Fibroblast of peridontal ligament (primary cell): ENCODE results near the gene SH3GL2.

Experiments
- DNase-seq: peaks from one replicate; pipeline ENCODE4 v3.0.0-alpha.2; 2010; ENCODE audit errors: extremely low read depth

SH3GL2 gene

DNA sequence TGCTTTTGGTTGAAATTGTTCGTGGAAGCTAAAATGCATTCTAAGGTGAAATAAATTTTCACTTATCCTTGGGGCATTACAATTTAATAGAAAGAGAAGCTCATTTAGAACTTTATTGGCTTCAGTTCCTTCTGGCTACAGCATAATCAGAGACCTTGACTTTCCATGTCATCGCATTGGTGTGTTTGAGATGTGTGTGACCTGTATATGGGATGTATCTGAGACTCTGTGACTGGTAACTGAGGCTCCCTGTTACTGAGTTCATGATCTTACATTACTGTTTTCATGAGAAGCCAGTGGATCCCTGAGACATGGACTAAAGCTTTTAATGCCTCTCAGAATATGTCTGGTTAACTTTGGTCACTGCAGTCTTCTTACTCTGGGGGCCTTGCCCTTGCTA is 32.5 kb downstream of the SH3GL2 start:
- DNase-seq: no peak

DNA sequence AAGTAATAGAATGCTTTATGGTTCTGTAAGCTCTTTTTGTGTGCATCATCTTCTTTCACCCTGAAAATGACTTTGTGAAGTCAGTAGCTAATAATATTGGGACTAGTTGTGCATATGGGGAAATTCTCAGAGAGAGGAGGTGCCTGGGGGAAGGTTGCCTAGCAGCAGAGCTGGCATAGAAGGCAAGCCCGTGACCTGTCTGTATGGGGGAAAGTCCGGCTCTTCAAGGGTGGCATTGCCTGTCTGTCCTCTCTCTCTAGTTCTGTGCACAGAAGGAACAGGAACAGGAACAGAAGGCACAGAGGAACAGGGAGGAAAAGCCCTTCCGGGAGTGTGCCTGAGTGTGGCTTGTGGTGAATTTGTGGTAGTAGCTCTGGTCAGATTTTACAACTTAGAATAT is 33.1 kb downstream of the SH3GL2 start:
- no peak for DNase-seq

- DNase-seq: peak; percentile 90
Measured at GRCh38 chr9:17613758-17614157, 34.9 kb downstream of the SH3GL2 start.

DNA sequence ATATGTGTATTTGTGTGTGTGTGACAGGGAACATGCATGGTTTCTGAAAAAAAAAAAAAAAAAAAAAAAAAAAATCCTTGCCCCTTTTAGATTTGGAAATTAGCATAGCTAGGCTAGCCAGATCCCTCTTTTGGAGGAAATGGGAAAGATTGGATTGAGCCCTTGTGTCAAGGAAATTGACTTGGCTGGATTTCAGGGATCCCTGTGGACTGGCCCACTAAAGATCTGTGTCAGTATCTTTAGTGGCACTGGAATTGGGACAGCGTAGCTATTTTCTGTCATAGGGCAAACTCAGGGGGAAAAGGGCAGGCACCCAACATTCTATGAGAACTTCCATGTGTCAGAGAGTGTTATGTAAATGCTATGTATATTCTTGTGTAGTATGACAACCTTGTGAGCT is 35.4 kb downstream of the SH3GL2 start:
- DNase-seq: no peak

DNA sequence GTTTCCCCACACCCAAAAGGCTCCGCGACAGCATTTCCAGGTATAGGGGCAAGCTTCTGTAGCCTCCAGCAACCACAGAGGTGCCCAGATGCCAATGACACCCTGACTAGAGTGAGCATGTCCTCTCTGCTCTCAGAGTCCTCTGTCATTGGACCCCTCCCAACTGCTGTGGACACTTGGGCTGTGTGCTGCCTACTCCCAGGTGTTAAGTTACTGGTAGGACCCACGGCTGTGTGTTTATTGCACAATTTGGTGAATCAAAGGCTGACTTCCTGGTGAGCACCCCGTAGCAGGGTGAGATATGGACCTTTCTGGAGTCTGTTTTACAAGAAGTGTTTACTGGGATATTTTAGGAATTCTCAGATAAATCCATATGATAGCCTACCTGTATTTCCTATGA is 36.0 kb downstream of the SH3GL2 start:
- DNase-seq: no peak

- no peak for DNase-seq
Measured at GRCh38 chr9:17622141-17622540, 43.3 kb downstream of the SH3GL2 start.

- DNase-seq: no peak
Measured at GRCh38 chr9:17622749-17623148, 43.9 kb downstream of the SH3GL2 start.

DNA sequence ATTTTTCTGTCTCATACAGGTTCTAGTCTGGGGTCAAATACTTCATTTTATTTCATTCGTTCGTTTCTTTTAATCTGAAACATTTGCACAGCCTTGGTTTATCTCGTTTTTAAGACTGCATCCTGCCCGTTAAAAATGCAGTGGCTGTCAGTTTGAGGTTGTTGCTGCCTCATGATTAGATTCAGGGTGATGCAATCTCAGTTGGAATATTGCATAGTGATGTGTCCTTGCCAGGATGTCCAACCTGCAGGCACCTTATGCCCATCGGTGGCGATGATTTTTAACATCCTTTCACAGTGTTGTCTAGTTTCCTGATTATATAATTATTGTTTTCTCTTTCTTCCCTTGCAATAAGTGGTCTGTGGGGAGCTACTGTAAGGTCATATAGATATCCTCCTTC is 45.1 kb downstream of the SH3GL2 start:
- no peak for DNase-seq

- no peak for DNase-seq
Measured at GRCh38 chr9:17624571-17624970, 45.7 kb downstream of the SH3GL2 start.

GRCh38 chr9:17625644-17626388 is 47.0 kb downstream of the SH3GL2 start:
- no peak for DNase-seq

DNA sequence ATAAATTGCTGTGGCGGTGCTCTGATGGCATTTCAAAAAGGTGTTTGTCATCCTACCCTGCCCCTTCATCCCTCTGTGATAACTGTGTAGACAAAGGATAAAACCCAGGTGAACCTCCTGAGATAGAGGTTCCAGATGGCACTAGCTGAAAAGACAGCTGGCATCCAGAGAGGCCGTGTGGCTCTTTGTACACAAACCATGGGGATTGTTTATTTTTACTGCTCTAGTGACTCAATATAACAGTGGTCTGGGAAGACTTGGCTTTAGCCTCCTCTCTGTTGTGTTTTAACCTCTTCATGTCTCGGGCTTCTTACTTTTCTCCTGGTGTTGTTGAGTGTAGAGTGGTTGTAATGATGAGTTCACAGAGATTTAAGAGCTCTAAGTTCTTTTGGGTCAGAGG is 48.8 kb downstream of the SH3GL2 start:
- DNase-seq: peak; percentile 33

DNA sequence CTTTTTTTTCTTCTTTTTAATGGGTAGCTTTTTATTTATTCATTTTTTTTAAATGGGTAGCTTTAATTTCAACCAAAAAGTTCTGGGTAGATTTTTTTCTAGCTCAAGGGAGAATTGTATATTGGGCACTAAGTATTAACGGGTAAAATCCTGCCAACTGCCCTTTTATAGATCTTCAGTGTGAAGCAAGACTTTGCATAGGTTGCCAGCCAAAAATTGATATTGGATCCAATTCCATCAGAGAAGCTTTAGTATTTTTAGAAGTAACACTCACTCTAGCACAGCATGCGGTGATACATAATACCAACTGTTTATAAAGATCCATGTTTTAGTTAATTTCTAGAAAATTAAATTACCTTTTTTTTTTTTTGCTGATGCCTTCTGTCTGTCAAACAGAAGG is 49.8 kb downstream of the SH3GL2 start:
- no peak for DNase-seq

GRCh38 chr9:17630531-17630949 is 51.7 kb downstream of the SH3GL2 start:
- no peak for DNase-seq

GRCh38 chr9:17631396-17631795 is 52.5 kb downstream of the SH3GL2 start:
- DNase-seq: no peak

GRCh38 chr9:17632994-17633393 is 54.1 kb downstream of the SH3GL2 start:
- no peak for DNase-seq

- no peak for DNase-seq
Measured at GRCh38 chr9:17635115-17635890, 56.4 kb downstream of the SH3GL2 start.

GRCh38 chr9:17636349-17636748 is 57.5 kb downstream of the SH3GL2 start:
- no peak for DNase-seq

GRCh38 chr9:17636821-17637220 is 58.0 kb downstream of the SH3GL2 start:
- no peak for DNase-seq

DNA sequence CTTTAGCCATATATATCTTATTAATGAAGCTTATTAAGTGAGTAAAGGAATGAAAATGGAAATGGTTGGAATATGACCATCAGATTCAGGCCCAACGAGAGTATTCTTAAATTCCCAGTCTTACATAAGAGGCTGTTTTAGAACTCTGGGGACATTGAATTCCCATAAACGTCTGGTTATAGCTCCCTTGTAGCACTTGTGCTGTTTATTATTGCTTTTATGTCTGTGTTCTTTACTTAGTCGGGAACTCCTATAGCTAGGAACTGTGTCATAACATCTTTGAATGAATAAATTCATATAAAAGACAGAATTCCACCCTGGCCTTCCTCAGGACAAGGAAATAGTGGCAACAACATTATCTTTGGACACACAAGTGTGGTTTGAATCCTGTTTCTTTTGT is 58.4 kb downstream of the SH3GL2 start:
- DNase-seq: no peak

DNA sequence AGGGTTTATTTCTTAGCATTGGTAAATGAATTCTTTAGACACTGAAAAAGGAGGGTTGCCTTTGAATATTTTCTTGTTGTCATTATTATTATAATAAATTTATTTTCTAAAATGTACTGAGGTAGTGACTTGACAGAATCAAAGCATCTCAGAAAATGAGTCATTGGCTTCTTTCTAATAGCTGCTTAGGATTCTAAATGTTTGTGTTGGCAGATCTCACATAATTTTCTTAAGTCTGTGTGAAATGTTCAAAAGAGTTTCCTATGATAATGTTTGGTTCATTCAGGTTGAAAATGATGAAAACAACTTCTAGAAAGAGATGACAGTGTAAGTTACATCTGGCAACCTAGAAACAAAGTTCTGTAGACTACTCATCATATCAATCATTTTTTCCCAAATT is 69.7 kb downstream of the SH3GL2 start:
- DNase-seq: no peak

DNA sequence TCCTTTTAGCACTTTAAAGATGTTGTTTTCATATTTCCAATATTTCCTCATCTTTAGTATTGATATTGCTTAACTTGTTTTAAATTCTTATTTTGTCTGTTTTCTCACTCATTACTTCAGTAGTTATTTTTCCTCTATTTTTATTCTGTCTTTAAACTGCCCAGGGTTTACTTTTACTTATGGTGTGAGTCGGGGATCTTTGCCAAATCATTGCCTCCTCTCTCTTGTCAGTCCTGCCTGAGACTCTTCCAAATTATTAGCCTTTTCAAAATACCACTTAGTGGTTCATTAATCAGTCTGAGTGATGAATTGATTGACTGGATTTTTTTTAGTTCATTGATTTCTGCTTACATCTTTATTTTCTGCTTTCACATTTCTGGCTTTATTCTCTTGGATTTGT is 72.9 kb downstream of the SH3GL2 start:
- no peak for DNase-seq

GRCh38 chr9:17653947-17654465 is 75.1 kb downstream of the SH3GL2 start:
- no peak for DNase-seq

- DNase-seq: no peak
Measured at GRCh38 chr9:17656889-17657288, 78.0 kb downstream of the SH3GL2 start.
